Stimulated activated CD4-positive, alpha-beta T cell treated with anti-CD3 and anti-CD28 coated beads, Interleukin-1b, Interleukin-23, amount 100 ng/mL, for 24 hours (primary cell): ENCODE data around the gene INHBE.

ENCODE experiments used
- DNase-seq, 4 experiments: peaks; one replicate each; pipeline ENCODE4 v3.0.0-alpha.2; 2020; ENCODE audit warnings: low read depth in 4 of 4, low spot score in 1 of 4

INHBE gene

GRCh38 chr12:57474862-57475261 is 19.8 kb downstream of the INHBE start:
- no peak for DNase-seq

- DNase-seq: no peak
These were observed 20.4 kb downstream of the INHBE start for GRCh38 chr12:57475271-57476161.

- DNase-seq: peak; percentile 57 to 74 (median 61)
These were observed 21.3 kb downstream of the INHBE start for GRCh38 chr12:57476162-57476992.

GRCh38 chr12:57476993-57477709 is 22.0 kb downstream of the INHBE start:
- no peak for DNase-seq

- DNase-seq: no peak
These were observed 22.9 kb downstream of the INHBE start for GRCh38 chr12:57477710-57478681.

GRCh38 chr12:57479043-57479375 is 23.9 kb downstream of the INHBE start:
- DNase-seq: no peak

GRCh38 chr12:57479376-57480115 is 24.4 kb downstream of the INHBE start, which contains the start of gene ARHGAP9:
ARHGAP9 (minus strand) TSS chr12:57479866; CDS start chr12:57479406, 460 bp downstream.
- no peak for DNase-seq

GRCh38 chr12:57481671-57482070 is 26.6 kb downstream of the INHBE start:
- no peak for DNase-seq

GRCh38 chr12:57483466-57483865 is 28.4 kb downstream of the INHBE start:
- DNase-seq: no peak

- no peak for DNase-seq
These were observed 30.6 kb downstream of the INHBE start for GRCh38 chr12:57485695-57486094.

GRCh38 chr12:57487055-57487596 is 32.0 kb downstream of the INHBE start:
- no peak for DNase-seq

GRCh38 chr12:57487597-57488401 is 32.7 kb downstream of the INHBE start, which contains the start of gene MARS1:
MARS1 (plus strand) TSS chr12:57488068; CDS start chr12:57488091, 23 bp downstream.
- peak; percentile 80 to 88 (median 84) for DNase-seq

GRCh38 chr12:57488402-57489156 is 33.5 kb downstream of the INHBE start:
- DNase-seq: no peak

GRCh38 chr12:57489157-57489641 is 34.1 kb downstream of the INHBE start:
- DNase-seq: no peak

GRCh38 chr12:57490126-57490525 is 35.0 kb downstream of the INHBE start:
- no peak for DNase-seq

- DNase-seq: no peak
These were observed 36.5 kb downstream of the INHBE start for GRCh38 chr12:57491393-57492280.
